ENCODE results near the gene EIF4B. TPM values are rescaled to one million over a fixed set of nuclear protein-coding genes. Genes with fewer than 3 reads are reported as not detected.

Gene EIF4B
- total and polyA plus RNA-seq, 8 donors, result 72.8 to 522 (median 418) TPM

DNA sequence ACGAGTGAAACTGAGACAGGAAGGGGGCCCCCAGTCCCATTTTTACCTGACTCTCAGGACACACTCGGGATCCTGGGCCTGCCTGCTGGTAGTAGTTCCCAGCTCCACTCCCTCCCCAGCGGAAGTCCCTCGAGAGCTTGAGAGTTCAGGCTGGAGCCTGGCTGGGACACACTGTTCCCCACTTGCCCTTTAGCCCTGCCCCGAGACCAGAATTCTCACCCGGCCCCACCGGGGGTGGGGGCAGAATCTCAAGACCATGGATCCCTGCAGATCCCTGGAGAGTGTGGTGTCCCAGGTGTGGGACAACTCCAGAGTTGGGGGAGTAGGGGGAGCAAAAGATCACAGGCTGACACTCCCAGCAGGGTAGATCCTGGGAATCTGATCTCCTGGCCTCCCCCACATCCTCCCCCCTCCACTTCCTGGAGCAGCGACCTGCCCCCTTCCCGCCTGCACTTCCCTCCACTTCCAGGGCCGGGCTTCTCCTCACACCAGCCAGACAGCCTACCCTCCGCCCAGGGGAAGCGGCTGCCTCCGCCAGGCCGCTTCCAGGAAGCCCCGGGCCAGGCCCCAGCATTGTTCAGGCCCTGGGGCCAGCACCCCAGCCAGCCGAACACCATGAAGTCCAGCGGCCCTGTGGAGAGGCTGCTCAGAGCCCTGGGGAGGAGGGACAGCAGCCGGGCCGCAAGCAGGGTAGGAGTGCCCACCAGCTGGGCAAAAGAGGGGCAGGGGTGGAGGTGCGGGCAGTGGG, 43.5 kb downstream of the EIF4B start, which contains the start of gene TNS2:
TSS of gene TNS2 (plus strand) at position 495 of the 748 bp plus-strand sequence. CDS start at position 616, 121 bp downstream.
- intact Hi-C loops (cut with DNase I), result no loop called here
- H3K4me3 ChIP-seq, result peak within 1 kb of the TSS; percentile 13 to 59 (median 28)
- H3K4me1 ChIP-seq, result peaks cover 46 to 60% (median 57%) of the 10 kb centered on the region in 3 donors
- H3K27me3 ChIP-seq, result no peaks in the 10 kb centered on the region
- ATAC-seq (peak in 3 of 4 donors; percentile 1 to 3 (median 3)), DNase-seq (peak; percentile 68 to 90 (median 77)), FAIRE-seq (no peak)
- TF ChIP-seq, protein P1, sequence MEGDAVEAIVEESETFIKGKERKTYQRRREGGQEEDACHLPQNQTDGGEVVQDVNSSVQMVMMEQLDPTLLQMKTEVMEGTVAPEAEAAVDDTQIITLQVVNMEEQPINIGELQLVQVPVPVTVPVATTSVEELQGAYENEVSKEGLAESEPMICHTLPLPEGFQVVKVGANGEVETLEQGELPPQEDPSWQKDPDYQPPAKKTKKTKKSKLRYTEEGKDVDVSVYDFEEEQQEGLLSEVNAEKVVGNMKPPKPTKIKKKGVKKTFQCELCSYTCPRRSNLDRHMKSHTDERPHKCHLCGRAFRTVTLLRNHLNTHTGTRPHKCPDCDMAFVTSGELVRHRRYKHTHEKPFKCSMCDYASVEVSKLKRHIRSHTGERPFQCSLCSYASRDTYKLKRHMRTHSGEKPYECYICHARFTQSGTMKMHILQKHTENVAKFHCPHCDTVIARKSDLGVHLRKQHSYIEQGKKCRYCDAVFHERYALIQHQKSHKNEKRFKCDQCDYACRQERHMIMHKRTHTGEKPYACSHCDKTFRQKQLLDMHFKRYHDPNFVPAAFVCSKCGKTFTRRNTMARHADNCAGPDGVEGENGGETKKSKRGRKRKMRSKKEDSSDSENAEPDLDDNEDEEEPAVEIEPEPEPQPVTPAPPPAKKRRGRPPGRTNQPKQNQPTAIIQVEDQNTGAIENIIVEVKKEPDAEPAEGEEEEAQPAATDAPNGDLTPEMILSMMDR (IDR thresholded peaks at IDR 0.05), result no peak
- peak within 1 kb of the TSS; percentile 95 to 99 (median 98) for H3K27ac ChIP-seq
- no peaks in the 10 kb centered on the region for H3K36me3 ChIP-seq
- 5 to 9% methylated on average over 20 of the region's 20 CpGs for WGBS, 2 donors
- H3K9me3 ChIP-seq, result no peaks in the 10 kb centered on the region

- DNase-seq (peak in 1 of 6 donors; percentile 28), FAIRE-seq (no peak)
Observed at GRCh38 chr12:53050426-53051057, 44.3 kb downstream of the EIF4B start.

DNA sequence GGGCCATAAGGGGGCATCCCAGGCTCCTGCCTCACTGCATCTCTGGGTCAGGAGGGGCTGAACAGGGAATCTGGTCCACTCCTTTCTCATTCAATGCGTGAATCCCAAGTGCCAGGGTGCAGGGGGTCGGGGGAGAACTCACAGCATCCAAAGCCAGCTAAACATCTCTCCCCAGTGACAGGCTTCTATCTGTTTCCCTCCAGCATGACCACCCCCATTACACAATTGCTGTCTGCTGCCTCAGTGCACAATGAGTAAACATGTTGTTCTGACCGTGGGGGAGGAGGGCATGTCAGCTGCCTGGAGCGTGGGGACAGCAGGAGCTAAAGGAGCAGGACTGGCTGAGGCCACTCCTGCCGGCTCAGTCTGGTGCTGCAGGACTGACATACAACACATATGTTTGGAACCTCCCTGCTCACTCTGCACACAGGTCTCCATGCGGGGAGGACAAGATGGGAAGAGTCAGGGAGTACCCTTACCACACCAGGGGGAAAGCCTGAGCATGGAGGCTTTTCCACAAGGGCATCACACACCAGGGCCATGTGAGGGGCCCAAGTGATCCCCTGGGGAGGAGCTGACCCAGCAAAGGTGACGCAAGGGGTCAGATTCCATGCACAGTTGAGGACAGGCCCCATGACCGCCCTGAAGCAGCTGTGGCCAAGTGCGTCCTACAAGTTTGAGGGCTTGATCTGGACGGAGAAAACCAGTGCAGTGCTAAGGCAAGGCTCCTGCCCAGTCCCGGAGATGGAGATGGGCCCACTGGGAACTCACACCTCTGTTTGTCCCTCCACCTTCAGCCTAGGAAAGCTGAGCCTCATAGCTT, 45.0 kb downstream of the EIF4B start:
- intact Hi-C loops (cut with DNase I), result no loop called here
- H3K4me1 ChIP-seq, result peaks cover 40 to 54% (median 48%) of the 10 kb centered on the region in 3 donors
- DNase-seq, result peak in 5 of 6 donors; percentile 56 to 72 (median 61)
- peak overlapping the region in 3 of 4 donors; percentile 17 to 59 (median 40) for H3K4me3 ChIP-seq
- FAIRE-seq, result no peak
- no peak for ATAC-seq
- H3K9me3 ChIP-seq, result no peaks in the 10 kb centered on the region
- H3K27me3 ChIP-seq, result no peaks in the 10 kb centered on the region
- H3K27ac ChIP-seq, result peak overlapping the region; percentile 35 to 99 (median 98)
- no peaks in the 10 kb centered on the region for H3K36me3 ChIP-seq
- 17 to 18% methylated on average over 11 of the region's 11 CpGs for WGBS, 2 donors
- TF ChIP-seq, protein P1 (IDR thresholded peaks at IDR 0.05), result peak in 1 of 4 donors; percentile 16

More at GRCh38 chr12:53050426-53051057, 44.3 kb downstream of the EIF4B start:
- Histone ChIP-seq H3K36me3 (no peaks in the 10 kb centered on the region), H3K4me1 (peaks cover 45 to 57% (median 54%) of the 10 kb centered on the region in 3 donors), H3K27me3 (no peaks in the 10 kb centered on the region), H3K4me3 (peak overlapping the region; percentile 13 to 59 (median 28)), H3K9me3 (no peaks in the 10 kb centered on the region), H3K27ac (peak overlapping the region; percentile 95 to 99 (median 98))
- TF ChIP-seq, protein P1 (IDR thresholded peaks at IDR 0.05), result no peak
- intact Hi-C loops (cut with DNase I), result no loop called here
- no peak for ATAC-seq
- 55 to 72% methylated on average over 2 of the region's 2 CpGs for WGBS, 2 donors

GRCh38 chr12:53051881-53052412, 45.7 kb downstream of the EIF4B start:
- no peak for ATAC-seq
- Histone ChIP-seq H3K4me1 (peaks cover 40 to 54% (median 48%) of the 10 kb centered on the region in 3 donors), H3K4me3 (peak overlapping the region in 3 of 4 donors; percentile 6 to 59 (median 40)), H3K27me3 (no peaks in the 10 kb centered on the region), H3K27ac (peak overlapping the region; percentile 35 to 99 (median 98)), H3K9me3 (no peaks in the 10 kb centered on the region), H3K36me3 (no peaks in the 10 kb centered on the region)
- no peak for FAIRE-seq
- 11 to 17% methylated on average over 7 of the region's 7 CpGs for whole genome bisulfite sequencing, 2 donors
- TF ChIP-seq, protein P1 (IDR thresholded peaks at IDR 0.05), result no peak
- DNase-seq, result peak in 4 of 6 donors; percentile 38 to 49 (median 42)
- intact Hi-C loops (cut with DNase I), result no loop called here

Measured in pancreas (tissue), 10 donors.